Left lung (tissue), 10 donors: ENCODE data around the gene WDPCP. TPM values are rescaled to one million over a fixed set of nuclear protein-coding genes. Genes with fewer than 3 reads are reported as not detected.
"Not testable (repeated sequence)": the region's sequence is repeated elsewhere in the genome, so short reads cannot be mapped to it uniquely, and the experiment has no call there.

ENCODE experiments used
- ATAC-seq: fragments of 200-7000 bp; cut with Tn5 transposase; one replicate; pipeline ENCODE4 v1.9.1; 2020; ENCODE audit warnings: moderate library complexity
- DNase-seq, 4 donors: peaks; one replicate each; pipeline ENCODE4 v3.0.0-alpha.2; 2013 to 2020
- H3K27ac ChIP-seq, 2 donors: fragments of 200-600 bp; sonication (generic) in 1 of 2; one replicate each; pipeline versions ENCODE4 v1.5.0 to v1.8.0; 2020 to 2021
- H3K27me3 ChIP-seq, 2 donors: fragments of 200-600 bp; sonication (generic) in 1 of 2; one replicate each; pipeline versions ENCODE4 v1.5.0 to v1.8.0; 2020 to 2021
- H3K36me3 ChIP-seq, 2 donors: fragments of 200-600 bp; sonication (generic) in 1 of 2; one replicate each; pipeline versions ENCODE4 v1.5.0 to v1.8.0; 2020 to 2021
- H3K4me1 ChIP-seq, 2 donors: fragments of 200-600 bp; one replicate each; pipeline ENCODE4 v1.8.0; 2021
- H3K4me3 ChIP-seq, 2 donors: fragments of 200-600 bp; sonication (generic) in 1 of 2; one replicate each; pipeline versions ENCODE4 v1.5.0 to v1.8.0; 2020 to 2021; ENCODE audit warnings: mild to moderate bottlenecking in 1 of 2
- H3K9me3 ChIP-seq, 2 donors: fragments of 200-600 bp; sonication (generic) in 1 of 2; one replicate each; pipeline versions ENCODE4 v1.5.0 to v1.8.0; 2020 to 2021
- CTCF ChIP-seq, 2 donors: fragments of 200-600 bp; sonication (generic) in 1 of 2; IDR thresholded peaks; one replicate each; pipeline versions ENCODE4 v1.5.0 to v1.8.0; 2021; ENCODE audit warnings: antibody characterized with exemption in 2 of 2
- intact Hi-C, 2 donors: fragments of 100-400 bp; cut with DNase I; formaldehyde crosslinking; loops; one replicate each; pipeline versions ENCODE4 v1.11.2 to v1.14.2; 2022
- polyA plus RNA-seq, 6 donors: library from polyadenylated mRNA; unstranded; fragments of 120-200 nt; gene quantifications; one replicate each; pipeline ENCODE4 v1.2.1, GENCODE V29; 2013; ENCODE audit not compliant: insufficient read length in 6 of 6
- total RNA-seq, 2 donors: library from RNA; stranded (reverse); fragmentation: NEBNext Ultra II Directional; extraction: Animal tissue kit (Norgen Biotek cat#: 25700); gene quantifications; one replicate each; pipeline ENCODE4 v1.2.1, GENCODE V29; 2021
- donor health status: DM: no; HTN: yes; CAD: no.
- donor health status: DM: no; HTN: no; CAD: no.

WDPCP gene
- total and polyA plus RNA-seq, 8 donors: 9.0 to 17.5 (median 14.4) TPM

- H3K4me1 ChIP-seq: no peaks in the 10 kb centered on the region
- no peak for TF ChIP-seq CTCF (IDR thresholded peaks at IDR 0.05)
- DNase-seq: peak in 2 of 4 donors; percentile 63 to 65
- H3K27me3 ChIP-seq: no peaks in the 10 kb centered on the region
- H3K9me3 ChIP-seq: peaks cover 0 to 21% of the 10 kb centered on the region in 2 donors
- ATAC-seq: no peak
- no peaks in the 10 kb centered on the region for H3K36me3 ChIP-seq
- H3K27ac ChIP-seq: no peak overlapping the region
- H3K4me3 ChIP-seq: no peak overlapping the region
- intact Hi-C loops: no loop called here
Measured at GRCh38 chr2:63163161-63163820, 425.0 kb downstream of the WDPCP start.

- no peak for ATAC-seq
- intact Hi-C loops: no loop called here
- Histone ChIP-seq H3K36me3 (no peaks in the 10 kb centered on the region), H3K9me3 (no peaks in the 10 kb centered on the region), H3K27ac (no peak overlapping the region), H3K4me3 (no peak overlapping the region), H3K27me3 (no peaks in the 10 kb centered on the region), H3K4me1 (no peaks in the 10 kb centered on the region)
- no peak for DNase-seq
- TF ChIP-seq CTCF (IDR thresholded peaks at IDR 0.05): no peak
Measured at GRCh38 chr2:63159262-63159661, 429.0 kb downstream of the WDPCP start.

- H3K36me3 ChIP-seq, H3K27me3 ChIP-seq, intact Hi-C loops, H3K4me3 ChIP-seq, ATAC-seq, DNase-seq, H3K4me1 ChIP-seq, H3K27ac ChIP-seq: not testable (repeated sequence)
- H3K9me3 ChIP-seq: peaks cover 0 to 86% of the 10 kb centered on the region in 2 donors
Measured at GRCh38 chr2:63136683-63137082, 451.6 kb downstream of the WDPCP start.

GRCh38 chr2:63132020-63132419, 456.3 kb downstream of the WDPCP start:
- no peak for DNase-seq
- intact Hi-C loops: no loop called here
- no peak overlapping the region for H3K4me3 ChIP-seq
- no peaks in the 10 kb centered on the region for H3K27me3 ChIP-seq
- no peak for ATAC-seq
- TF ChIP-seq CTCF (IDR thresholded peaks at IDR 0.05): no peak
- H3K4me1 ChIP-seq: no peaks in the 10 kb centered on the region
- H3K9me3 ChIP-seq: peaks cover 0 to 55% of the 10 kb centered on the region in 2 donors
- H3K36me3 ChIP-seq: no peaks in the 10 kb centered on the region
- H3K27ac ChIP-seq: no peak overlapping the region

GRCh38 chr2:63131196-63131595, 457.1 kb downstream of the WDPCP start:
- Histone ChIP-seq H3K36me3 (no peaks in the 10 kb centered on the region), H3K9me3 (peaks cover 0 to 47% of the 10 kb centered on the region in 2 donors), H3K27me3 (no peaks in the 10 kb centered on the region), H3K4me3 (no peak overlapping the region), H3K27ac (no peak overlapping the region), H3K4me1 (no peaks in the 10 kb centered on the region)
- no peak for TF ChIP-seq CTCF (IDR thresholded peaks at IDR 0.05)
- ATAC-seq (no peak), DNase-seq (no peak)
- intact Hi-C loops: no loop called here

- intact Hi-C loops: no loop called here
- ATAC-seq: no peak
- no peak for TF ChIP-seq CTCF (IDR thresholded peaks at IDR 0.05)
Measured at GRCh38 chr2:63127594-63127993, 460.7 kb downstream of the WDPCP start.

More at GRCh38 chr2:63127594-63127993, 460.7 kb downstream of the WDPCP start:
- no peaks in the 10 kb centered on the region for H3K36me3 ChIP-seq
- H3K4me3 ChIP-seq: no peak overlapping the region
- H3K27ac ChIP-seq: no peak overlapping the region
- no peaks in the 10 kb centered on the region for H3K27me3 ChIP-seq
- no peak for DNase-seq
- H3K9me3 ChIP-seq: peaks cover 0 to 18% of the 10 kb centered on the region in 2 donors
- H3K4me1 ChIP-seq: no peaks in the 10 kb centered on the region
